GM18508 (cell line): ENCODE measurements around the gene ZNF526.

Source experiments
- ATAC-seq: cut with Tn5 transposase; IDR thresholded peaks from one replicate; pipeline ENCODE4 v1.9.1; 2021; ENCODE audit warnings: moderate number of reproducible peaks; ENCODE audit not compliant: insufficient read depth, unreplicated experiment

ZNF526 gene

GRCh38 chr19:42274065-42274682, 54.1 kb downstream of the ZNF526 start:
- no peak for ATAC-seq

- no peak for ATAC-seq
Observed at GRCh38 chr19:42275103-42275502, 55.0 kb downstream of the ZNF526 start.

- ATAC-seq = no peak
Observed at GRCh38 chr19:42275517-42275916, 55.4 kb downstream of the ZNF526 start.

- no peak for ATAC-seq
Observed at GRCh38 chr19:42276284-42276683, 56.2 kb downstream of the ZNF526 start.

- no peak for ATAC-seq
Observed at GRCh38 chr19:42276821-42277220, 56.7 kb downstream of the ZNF526 start.
